Cardiac muscle cell (in vitro differentiated cells and primary cell): ENCODE data around the gene NKD2. TPM values are rescaled to one million over a fixed set of nuclear protein-coding genes. Genes with fewer than 3 reads are reported as not detected.

Experiments
- DNase-seq, 2 donors: peaks; one replicate each; pipeline versions ENCODE4 v3.0.0 to v3.0.0-alpha.2; 2010 to 2017; ENCODE audit warnings: low read depth in 1 of 2, low spot score in 1 of 2
- H3K27ac ChIP-seq: fragments of 200-600 bp; sonication (generic); 2 replicates; pipeline ENCODE4 v1.5.1; 2016
- H3K27me3 ChIP-seq: fragments of 200-600 bp; sonication (generic); 2 replicates; pipeline ENCODE4 v1.6.0; 2016; ENCODE audit warnings: control low read depth
- H3K36me3 ChIP-seq: fragments of 200-600 bp; sonication (generic); 2 replicates; pipeline ENCODE4 v1.5.1; 2016; ENCODE audit warnings: control low read depth
- H3K4me1 ChIP-seq: fragments of 200-600 bp; sonication (generic); 2 replicates; pipeline ENCODE4 v1.8.1; 2017; ENCODE audit warnings: low read depth, mild to moderate bottlenecking, mixed run types
- H3K4me3 ChIP-seq: fragments of 200-600 bp; sonication (generic); 2 replicates; pipeline ENCODE4 v1.5.1; 2016; ENCODE audit warnings: mild to moderate bottlenecking
- H3K9me3 ChIP-seq: fragments of 200-600 bp; sonication (generic); 2 replicates; pipeline ENCODE4 v1.5.1; 2017; ENCODE audit warnings: low read depth, mild to moderate bottlenecking, control low read depth
- polyA plus RNA-seq: library from polyadenylated mRNA; unstranded; fragments of >200 nt; fragmentation: Nextera tagmentation; extraction: Ambion mirVana; gene quantifications from 2 replicates; pipeline ENCODE4 v1.2.1, GENCODE V29; 2016
- total RNA-seq: library from RNA; depleted of rRNA; stranded (reverse); fragments of >200 nt; gene quantifications from 2 replicates; pipeline ENCODE4 v1.2.3, GENCODE V29; 2016
- TF ChIP-seq, protein P1 (sequence below): IDR thresholded peaks from 2 replicates; pipeline ENCODE4 v1.5.1; 2012; ENCODE audit warnings: low read depth, mild to moderate bottlenecking, low read length

Gene NKD2
- total and polyA plus RNA-seq, 2 experiments from 2014 or later, result 3.4 to 3.9 TPM

DNA sequence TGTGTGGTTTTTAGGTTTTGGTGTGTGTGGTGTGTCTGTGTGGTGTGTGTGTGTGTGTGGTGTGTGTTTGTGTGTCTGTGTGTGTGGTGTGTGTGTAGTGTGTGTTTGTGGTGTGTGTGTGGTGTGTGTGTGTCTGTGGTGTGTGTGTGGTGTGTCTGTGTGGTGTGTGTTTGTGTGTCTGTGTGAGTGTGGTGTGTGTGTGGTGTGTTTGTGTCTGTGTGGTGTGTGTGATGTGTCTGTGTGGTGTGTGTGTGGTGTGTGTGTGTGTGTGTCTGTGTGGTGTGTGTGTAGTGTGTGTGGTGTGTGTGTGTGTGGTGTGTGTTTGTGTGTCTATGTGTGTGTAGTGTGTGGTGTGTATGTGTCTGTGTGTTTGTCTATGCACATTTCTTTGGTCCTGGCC is 25.0 kb upstream of the NKD2 start:
- DNase-seq, result no peak
- H3K27ac ChIP-seq, result no peak overlapping the region
- no peak overlapping the region for H3K4me3 ChIP-seq
- TF ChIP-seq, protein P1, sequence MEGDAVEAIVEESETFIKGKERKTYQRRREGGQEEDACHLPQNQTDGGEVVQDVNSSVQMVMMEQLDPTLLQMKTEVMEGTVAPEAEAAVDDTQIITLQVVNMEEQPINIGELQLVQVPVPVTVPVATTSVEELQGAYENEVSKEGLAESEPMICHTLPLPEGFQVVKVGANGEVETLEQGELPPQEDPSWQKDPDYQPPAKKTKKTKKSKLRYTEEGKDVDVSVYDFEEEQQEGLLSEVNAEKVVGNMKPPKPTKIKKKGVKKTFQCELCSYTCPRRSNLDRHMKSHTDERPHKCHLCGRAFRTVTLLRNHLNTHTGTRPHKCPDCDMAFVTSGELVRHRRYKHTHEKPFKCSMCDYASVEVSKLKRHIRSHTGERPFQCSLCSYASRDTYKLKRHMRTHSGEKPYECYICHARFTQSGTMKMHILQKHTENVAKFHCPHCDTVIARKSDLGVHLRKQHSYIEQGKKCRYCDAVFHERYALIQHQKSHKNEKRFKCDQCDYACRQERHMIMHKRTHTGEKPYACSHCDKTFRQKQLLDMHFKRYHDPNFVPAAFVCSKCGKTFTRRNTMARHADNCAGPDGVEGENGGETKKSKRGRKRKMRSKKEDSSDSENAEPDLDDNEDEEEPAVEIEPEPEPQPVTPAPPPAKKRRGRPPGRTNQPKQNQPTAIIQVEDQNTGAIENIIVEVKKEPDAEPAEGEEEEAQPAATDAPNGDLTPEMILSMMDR, result no peak
- no peaks in the 10 kb centered on the region for H3K9me3 ChIP-seq
- H3K4me1 ChIP-seq, result no peaks in the 10 kb centered on the region
- no peaks in the 10 kb centered on the region for H3K27me3 ChIP-seq
- no peaks in the 10 kb centered on the region for H3K36me3 ChIP-seq

DNA sequence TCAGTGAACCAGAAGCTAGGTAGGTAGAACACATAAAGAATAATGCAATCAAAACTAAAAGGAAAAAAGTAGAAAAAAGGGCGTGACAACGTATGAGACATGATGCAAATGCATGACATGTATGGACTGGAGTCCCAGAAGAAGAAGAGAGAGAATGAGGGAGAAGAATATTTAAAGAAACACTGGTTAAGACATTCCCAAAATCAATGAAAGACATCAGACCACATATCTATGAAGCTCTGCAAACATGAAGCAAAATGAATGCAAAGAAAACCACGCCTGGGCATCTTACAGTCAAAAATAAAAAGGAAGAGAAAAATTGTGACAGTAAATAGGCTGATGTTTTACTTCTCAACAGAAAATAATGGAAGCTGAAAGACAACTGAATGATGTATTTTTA is 23.8 kb upstream of the NKD2 start:
- H3K4me3 ChIP-seq, result no peak overlapping the region
- no peaks in the 10 kb centered on the region for H3K4me1 ChIP-seq
- no peaks in the 10 kb centered on the region for H3K36me3 ChIP-seq
- H3K9me3 ChIP-seq, result no peaks in the 10 kb centered on the region
- TF ChIP-seq, protein P1, result no peak
- no peak overlapping the region for H3K27ac ChIP-seq
- H3K27me3 ChIP-seq, result no peaks in the 10 kb centered on the region
- DNase-seq, result no peak

DNA sequence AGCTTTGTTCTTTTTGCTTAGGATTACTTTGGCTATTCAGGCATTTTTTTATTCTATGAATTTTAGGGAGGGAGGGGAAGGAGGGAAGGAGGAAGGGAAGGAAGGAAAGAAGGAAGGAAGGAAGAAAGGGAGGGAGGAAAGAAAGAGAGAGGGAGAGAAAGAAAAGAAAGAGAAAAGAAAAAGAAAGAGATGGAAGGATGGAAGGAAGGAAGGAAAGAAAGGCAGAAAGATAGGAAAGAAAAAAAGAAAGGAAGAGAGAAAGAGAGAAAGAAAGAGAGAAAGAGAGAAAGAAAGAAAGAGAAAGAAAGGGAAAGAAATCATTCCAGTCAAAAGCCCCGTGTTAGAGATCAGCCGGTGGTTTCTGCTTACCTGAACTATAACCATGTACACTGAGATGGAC is 20.8 kb upstream of the NKD2 start:
- no peaks in the 10 kb centered on the region for H3K9me3 ChIP-seq
- TF ChIP-seq, protein P1, result no peak
- no peaks in the 10 kb centered on the region for H3K4me1 ChIP-seq
- H3K27me3 ChIP-seq, result no peaks in the 10 kb centered on the region
- H3K36me3 ChIP-seq, result no peaks in the 10 kb centered on the region
- no peak overlapping the region for H3K27ac ChIP-seq
- H3K4me3 ChIP-seq, result no peak overlapping the region
- no peak for DNase-seq

DNA sequence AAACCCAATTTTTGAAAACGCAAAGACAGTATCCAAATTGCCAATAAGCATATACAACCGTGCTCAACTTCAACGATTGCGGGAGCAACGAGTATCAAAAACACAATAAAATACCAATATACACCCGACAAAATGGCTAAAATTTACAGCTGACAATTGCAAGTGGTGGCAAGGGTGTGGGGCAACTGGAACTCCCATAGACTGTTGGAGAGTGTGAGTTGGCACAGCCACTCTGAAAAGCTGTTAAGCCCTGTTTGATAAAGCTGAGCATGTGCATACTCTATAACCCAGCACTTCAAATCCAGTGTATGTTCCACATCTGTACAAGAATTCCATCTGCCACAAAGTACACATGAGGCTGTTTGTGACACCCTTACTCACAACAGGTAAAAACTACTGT is 20.3 kb upstream of the NKD2 start:
- Histone ChIP-seq H3K27me3 (no peaks in the 10 kb centered on the region), H3K36me3 (no peaks in the 10 kb centered on the region), H3K4me1 (no peaks in the 10 kb centered on the region), H3K27ac (no peak overlapping the region), H3K9me3 (no peaks in the 10 kb centered on the region), H3K4me3 (no peak overlapping the region)
- TF ChIP-seq, protein P1, result no peak
- no peak for DNase-seq

DNA sequence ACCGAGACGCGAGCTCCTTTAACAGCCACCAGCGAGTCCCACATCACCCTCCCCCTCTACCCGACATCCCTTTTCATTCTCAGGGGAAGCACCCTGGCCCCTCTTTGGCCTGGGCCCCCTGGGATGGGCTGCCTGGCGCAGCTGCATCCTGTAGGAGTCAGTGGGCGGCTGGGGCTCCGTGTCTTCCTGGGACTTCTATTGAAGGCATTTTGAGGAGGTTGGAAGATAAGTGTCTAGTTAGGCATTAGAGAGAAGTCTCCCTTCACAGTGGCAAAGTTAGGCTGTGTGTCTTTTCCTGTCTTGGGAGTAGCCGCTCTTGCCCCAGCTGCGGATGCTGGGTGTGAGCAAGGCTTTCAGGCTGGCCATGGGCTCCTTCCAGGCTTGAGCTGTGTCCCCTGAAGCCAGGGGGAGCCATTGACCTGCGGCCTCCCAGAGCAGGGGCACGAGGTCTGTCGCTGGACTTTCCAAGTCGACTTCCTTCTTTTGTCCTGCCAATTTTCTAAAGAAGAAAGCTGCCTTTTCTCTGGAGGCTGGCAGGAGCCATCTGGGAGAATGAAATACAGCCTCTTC is 18.6 kb upstream of the NKD2 start:
- Histone ChIP-seq H3K4me3 (no peak overlapping the region), H3K27ac (no peak overlapping the region), H3K27me3 (no peaks in the 10 kb centered on the region), H3K9me3 (no peaks in the 10 kb centered on the region), H3K4me1 (no peaks in the 10 kb centered on the region), H3K36me3 (no peaks in the 10 kb centered on the region)
- DNase-seq, result peak; percentile 57 to 60
- TF ChIP-seq, protein P1, result peak; percentile 36
